DND-41 (cell line): ENCODE results near the gene CEL.
"Not testable (repeated sequence)": the region's sequence is repeated elsewhere in the genome, so short reads cannot be mapped to it uniquely, and the experiment has no call there.

Source experiments
- ATAC-seq: fragments of 200-7000 bp; cut with Tn5 transposase; 3 replicates; pipeline ENCODE4 v1.9.1; 2021; ENCODE audit warnings: low read depth; ENCODE audit not compliant: insufficient read depth
- DNase-seq: peaks from one replicate; pipeline ENCODE4 v3.0.0-alpha.2; 2020
- H2AFZ ChIP-seq: 2 replicates; pipeline ENCODE4 v1.6.0; 2012; ENCODE audit warnings: low read depth, low read length
- H3K27ac ChIP-seq: 2 replicates; pipeline ENCODE4 v1.5.1; 2012; ENCODE audit warnings: low read length, inconsistent platforms
- H3K27me3 ChIP-seq: fragments of 200-600 bp; sonication (generic); 2 replicates; pipeline ENCODE4 v1.6.0; 2012; ENCODE audit warnings: low read length, mild to moderate bottlenecking, inconsistent platforms; ENCODE audit not compliant: insufficient read depth, poor library complexity
- H3K36me3 ChIP-seq: 2 replicates; pipeline ENCODE4 v1.5.1; 2012; ENCODE audit warnings: low read length, inconsistent platforms; ENCODE audit not compliant: insufficient read depth
- H3K4me1 ChIP-seq: 2 replicates; pipeline ENCODE4 v1.5.1; 2012; ENCODE audit warnings: mild to moderate bottlenecking, low read length; ENCODE audit not compliant: insufficient read depth
- H3K4me2 ChIP-seq: 2 replicates; pipeline ENCODE4 v1.6.0; 2012; ENCODE audit warnings: mild to moderate bottlenecking, moderate library complexity, low read length, inconsistent platforms; ENCODE audit not compliant: insufficient read depth
- H3K4me3 ChIP-seq, 2 experiments: fragments of 200-600 bp in 1 of 2; shearing (Covaris generic) in 1 of 2; 2 replicates each; pipeline ENCODE4 v1.5.1; 2012 to 2016; ENCODE audit warnings: inconsistent platforms in 2 of 2, low read length in 2 of 2, mild to moderate bottlenecking in 2 of 2, low read depth in 1 of 2, moderate library complexity in 1 of 2
- H3K79me2 ChIP-seq: 2 replicates; pipeline ENCODE4 v1.6.0; 2012; ENCODE audit warnings: low read length, inconsistent platforms; ENCODE audit not compliant: insufficient read depth
- H3K9ac ChIP-seq: 2 replicates; pipeline ENCODE4 v1.6.0; 2012; ENCODE audit warnings: low read depth, mild to moderate bottlenecking, inconsistent platforms, low read length, moderate library complexity
- H3K9me3 ChIP-seq: 2 replicates; pipeline ENCODE4 v1.5.1; 2012; ENCODE audit warnings: low read length, moderate library complexity, mild to moderate bottlenecking, inconsistent platforms; ENCODE audit not compliant: insufficient read depth, severe bottlenecking
- H4K20me1 ChIP-seq: 2 replicates; pipeline ENCODE4 v1.6.0; 2012; ENCODE audit warnings: low read length; ENCODE audit not compliant: insufficient read depth
- EZH2 ChIP-seq: IDR thresholded peaks from 3 replicates; pipeline ENCODE4 v1.6.1; 2012; ENCODE audit warnings: borderline replicate concordance, low read depth, mild to moderate bottlenecking, moderate library complexity, low read length, inconsistent platforms; ENCODE audit not compliant: severe bottlenecking
- TF ChIP-seq, protein P1 (sequence below): IDR thresholded peaks from 2 replicates; pipeline ENCODE4 v1.5.1; 2012; ENCODE audit warnings: borderline replicate concordance, low read length, moderate library complexity, mild to moderate bottlenecking; ENCODE audit not compliant: poor library complexity, severe bottlenecking; ENCODE audit errors: extremely low read depth

CEL gene

DNA sequence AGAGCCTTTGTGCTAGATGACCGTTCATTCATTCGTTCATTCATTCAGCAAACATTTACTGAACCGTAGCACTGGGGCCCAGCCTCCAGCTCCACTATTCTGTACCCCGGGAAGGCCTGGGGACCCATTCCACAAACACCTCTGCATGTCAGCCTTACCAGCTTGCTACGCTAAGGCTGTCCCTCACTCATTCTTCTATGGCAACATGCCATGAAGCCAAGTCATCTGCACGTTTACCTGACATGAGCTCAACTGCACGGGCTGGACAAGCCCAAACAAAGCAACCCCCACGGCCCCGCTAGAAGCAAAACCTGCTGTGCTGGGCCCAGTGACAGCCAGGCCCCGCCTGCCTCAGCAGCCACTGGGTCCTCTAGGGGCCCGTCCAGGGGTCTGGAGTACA is 6.0 kb downstream of the CEL start:
- Histone ChIP-seq H3K4me3 (no peak overlapping the region), H3K4me1 (no peaks in the 10 kb centered on the region), H3K79me2 (no peaks in the 10 kb centered on the region), H3K4me2 (no peak overlapping the region), H3K27me3 (no peaks in the 10 kb centered on the region), H3K9me3 (no peaks in the 10 kb centered on the region), H3K36me3 (no peaks in the 10 kb centered on the region), H2AFZ (no peak overlapping the region), H4K20me1 (no peaks in the 10 kb centered on the region), H3K9ac (no peak overlapping the region), H3K27ac (no peak overlapping the region)
- no peak for DNase-seq
- no peak for ATAC-seq
- TF ChIP-seq, protein P1, sequence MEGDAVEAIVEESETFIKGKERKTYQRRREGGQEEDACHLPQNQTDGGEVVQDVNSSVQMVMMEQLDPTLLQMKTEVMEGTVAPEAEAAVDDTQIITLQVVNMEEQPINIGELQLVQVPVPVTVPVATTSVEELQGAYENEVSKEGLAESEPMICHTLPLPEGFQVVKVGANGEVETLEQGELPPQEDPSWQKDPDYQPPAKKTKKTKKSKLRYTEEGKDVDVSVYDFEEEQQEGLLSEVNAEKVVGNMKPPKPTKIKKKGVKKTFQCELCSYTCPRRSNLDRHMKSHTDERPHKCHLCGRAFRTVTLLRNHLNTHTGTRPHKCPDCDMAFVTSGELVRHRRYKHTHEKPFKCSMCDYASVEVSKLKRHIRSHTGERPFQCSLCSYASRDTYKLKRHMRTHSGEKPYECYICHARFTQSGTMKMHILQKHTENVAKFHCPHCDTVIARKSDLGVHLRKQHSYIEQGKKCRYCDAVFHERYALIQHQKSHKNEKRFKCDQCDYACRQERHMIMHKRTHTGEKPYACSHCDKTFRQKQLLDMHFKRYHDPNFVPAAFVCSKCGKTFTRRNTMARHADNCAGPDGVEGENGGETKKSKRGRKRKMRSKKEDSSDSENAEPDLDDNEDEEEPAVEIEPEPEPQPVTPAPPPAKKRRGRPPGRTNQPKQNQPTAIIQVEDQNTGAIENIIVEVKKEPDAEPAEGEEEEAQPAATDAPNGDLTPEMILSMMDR, result no peak
- TF ChIP-seq EZH2, result no peak

DNA sequence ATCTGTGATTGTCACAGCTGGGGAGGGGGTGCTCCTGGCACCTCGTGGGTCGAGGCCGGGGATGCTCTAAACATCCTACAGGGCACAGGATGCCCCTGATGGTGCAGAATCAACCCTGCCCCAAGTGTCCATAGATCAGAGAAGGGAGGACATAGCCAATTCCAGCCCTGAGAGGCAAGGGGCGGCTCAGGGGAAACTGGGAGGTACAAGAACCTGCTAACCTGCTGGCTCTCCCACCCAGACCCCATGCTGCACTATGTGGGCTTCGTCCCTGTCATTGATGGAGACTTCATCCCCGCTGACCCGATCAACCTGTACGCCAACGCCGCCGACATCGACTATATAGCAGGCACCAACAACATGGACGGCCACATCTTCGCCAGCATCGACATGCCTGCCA is 6.7 kb downstream of the CEL start:
- not testable (repeated sequence) for H3K4me3 ChIP-seq, H3K9ac ChIP-seq, H3K4me1 ChIP-seq, ATAC-seq, H3K36me3 ChIP-seq, H3K4me2 ChIP-seq, H2AFZ ChIP-seq, H4K20me1 ChIP-seq, H3K9me3 ChIP-seq, H3K27me3 ChIP-seq, DNase-seq, H3K79me2 ChIP-seq, H3K27ac ChIP-seq

DNA sequence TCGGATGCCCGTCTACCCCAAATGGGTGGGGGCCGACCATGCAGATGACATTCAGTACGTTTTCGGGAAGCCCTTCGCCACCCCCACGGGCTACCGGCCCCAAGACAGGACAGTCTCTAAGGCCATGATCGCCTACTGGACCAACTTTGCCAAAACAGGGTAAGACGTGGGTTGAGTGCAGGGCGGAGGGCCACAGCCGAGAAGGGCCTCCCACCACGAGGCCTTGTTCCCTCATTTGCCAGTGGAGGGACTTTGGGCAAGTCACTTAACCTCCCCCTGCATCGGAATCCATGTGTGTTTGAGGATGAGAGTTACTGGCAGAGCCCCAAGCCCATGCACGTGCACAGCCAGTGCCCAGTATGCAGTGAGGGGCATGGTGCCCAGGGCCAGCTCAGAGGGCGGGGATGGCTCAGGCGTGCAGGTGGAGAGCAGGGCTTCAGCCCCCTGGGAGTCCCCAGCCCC is 8.8 kb downstream of the CEL start:
- not testable (repeated sequence) for DNase-seq, H3K4me2 ChIP-seq, H3K9me3 ChIP-seq, H3K79me2 ChIP-seq, H3K36me3 ChIP-seq, H2AFZ ChIP-seq, H4K20me1 ChIP-seq, H3K27me3 ChIP-seq, H3K4me3 ChIP-seq, H3K9ac ChIP-seq, H3K4me1 ChIP-seq, H3K27ac ChIP-seq, ATAC-seq

DNA sequence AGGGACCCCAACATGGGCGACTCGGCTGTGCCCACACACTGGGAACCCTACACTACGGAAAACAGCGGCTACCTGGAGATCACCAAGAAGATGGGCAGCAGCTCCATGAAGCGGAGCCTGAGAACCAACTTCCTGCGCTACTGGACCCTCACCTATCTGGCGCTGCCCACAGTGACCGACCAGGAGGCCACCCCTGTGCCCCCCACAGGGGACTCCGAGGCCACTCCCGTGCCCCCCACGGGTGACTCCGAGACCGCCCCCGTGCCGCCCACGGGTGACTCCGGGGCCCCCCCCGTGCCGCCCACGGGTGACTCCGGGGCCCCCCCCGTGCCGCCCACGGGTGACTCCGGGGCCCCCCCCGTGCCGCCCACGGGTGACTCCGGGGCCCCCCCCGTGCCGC is 9.2 kb downstream of the CEL start:
- H3K4me2 ChIP-seq, result not testable (repeated sequence)

DNA sequence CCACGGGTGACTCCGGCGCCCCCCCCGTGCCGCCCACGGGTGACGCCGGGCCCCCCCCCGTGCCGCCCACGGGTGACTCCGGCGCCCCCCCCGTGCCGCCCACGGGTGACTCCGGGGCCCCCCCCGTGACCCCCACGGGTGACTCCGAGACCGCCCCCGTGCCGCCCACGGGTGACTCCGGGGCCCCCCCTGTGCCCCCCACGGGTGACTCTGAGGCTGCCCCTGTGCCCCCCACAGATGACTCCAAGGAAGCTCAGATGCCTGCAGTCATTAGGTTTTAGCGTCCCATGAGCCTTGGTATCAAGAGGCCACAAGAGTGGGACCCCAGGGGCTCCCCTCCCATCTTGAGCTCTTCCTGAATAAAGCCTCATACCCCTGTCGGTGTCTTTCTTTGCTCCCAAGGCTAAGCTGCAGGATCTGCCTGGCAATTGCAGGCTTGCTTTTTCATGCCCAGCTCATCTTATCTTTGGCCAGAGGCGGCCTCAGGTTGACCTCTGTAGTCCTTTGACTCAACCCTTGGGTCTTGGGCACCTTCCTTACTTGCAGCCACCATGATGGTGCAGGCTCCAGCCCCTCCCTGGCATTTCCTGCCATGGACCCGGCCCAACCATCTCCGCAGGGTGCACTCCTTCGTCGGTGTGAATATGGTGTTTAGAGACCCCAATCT is 9.8 kb downstream of the CEL start:
- no peak overlapping the region for H3K4me2 ChIP-seq
- no peaks in the 10 kb centered on the region for H3K4me1 ChIP-seq
- H3K27ac ChIP-seq, result no peak overlapping the region
- no peaks in the 10 kb centered on the region for H4K20me1 ChIP-seq
- H3K9ac ChIP-seq, result no peak overlapping the region
- no peak for TF ChIP-seq EZH2
- TF ChIP-seq, protein P1, result no peak
- H3K36me3 ChIP-seq, result no peaks in the 10 kb centered on the region
- ATAC-seq (no peak), DNase-seq (no peak)
- no peaks in the 10 kb centered on the region for H3K9me3 ChIP-seq
- no peak overlapping the region for H2AFZ ChIP-seq
- H3K27me3 ChIP-seq, result peaks cover 3% of the 10 kb centered on the region
- H3K4me3 ChIP-seq, result no peak overlapping the region
- no peaks in the 10 kb centered on the region for H3K79me2 ChIP-seq

More for the DNA sequence above, 9.2 kb downstream of the CEL start:
- not testable (repeated sequence) for H3K4me1 ChIP-seq, H3K27me3 ChIP-seq, H3K36me3 ChIP-seq, H4K20me1 ChIP-seq, H3K9me3 ChIP-seq, DNase-seq, H3K9ac ChIP-seq, ATAC-seq, H2AFZ ChIP-seq, H3K79me2 ChIP-seq, H3K27ac ChIP-seq, H3K4me3 ChIP-seq

DNA sequence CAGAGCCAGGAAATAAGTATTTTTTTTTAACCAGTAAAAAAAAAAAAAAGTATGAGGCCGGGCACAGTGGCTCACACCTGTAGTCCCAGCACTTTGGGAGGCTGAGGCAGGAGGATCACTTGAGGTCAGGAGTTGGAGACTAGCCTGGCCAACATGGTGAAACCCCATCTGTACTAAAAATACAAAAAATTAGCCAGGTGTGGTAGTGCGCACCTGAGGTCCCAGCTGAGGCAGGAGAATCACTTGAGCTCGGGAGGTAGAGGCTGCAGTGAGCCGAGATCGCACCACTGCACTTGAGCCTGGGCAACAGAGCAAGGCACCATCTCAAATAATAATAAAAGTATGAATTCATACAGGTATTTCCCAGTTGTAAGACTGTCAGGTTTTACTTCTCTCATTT is 10.4 kb downstream of the CEL start:
- H3K27me3 ChIP-seq, H4K20me1 ChIP-seq, H3K4me1 ChIP-seq, H3K4me3 ChIP-seq, H3K9me3 ChIP-seq, DNase-seq, H3K9ac ChIP-seq, H3K79me2 ChIP-seq, ATAC-seq, H3K27ac ChIP-seq, H2AFZ ChIP-seq, H3K4me2 ChIP-seq, H3K36me3 ChIP-seq: not testable (repeated sequence)
